Activated CD4-positive, alpha-beta T cell treated with anti-CD3 and anti-CD28 coated beads, Interleukin-2, amount 10 ng/mL, durations not matched to agents 24 days and 14 days (primary cell): ENCODE measurements around the gene MIA3. TPM values are rescaled to one million over a fixed set of nuclear protein-coding genes. Genes with fewer than 3 reads are reported as not detected.
A peak's percentile ranks its signal among the peaks of the same experiment; 100 is the strongest.
"Not testable (repeated sequence)": the region's sequence is repeated elsewhere in the genome, so short reads cannot be mapped to it uniquely, and the experiment has no call there.

Source experiments
- DNase-seq: peaks from one replicate; pipeline ENCODE4 v3.0.0; 2022
- H3K27ac Mint-ChIP-seq: one replicate; pipeline ENCODE4 v1.8.0; 2022; ENCODE audit warnings: mild to moderate bottlenecking, mixed read lengths
- H3K27me3 Mint-ChIP-seq: one replicate; pipeline ENCODE4 v1.8.0; 2022; ENCODE audit warnings: mixed read lengths
- H3K36me3 Mint-ChIP-seq: one replicate; pipeline ENCODE4 v1.8.0; 2022; ENCODE audit warnings: low read depth, mild to moderate bottlenecking, mixed read lengths
- H3K4me1 Mint-ChIP-seq: one replicate; pipeline ENCODE4 v1.8.0; 2021; ENCODE audit warnings: mixed read lengths
- H3K4me3 Mint-ChIP-seq: one replicate; pipeline ENCODE4 v1.8.0; 2022; ENCODE audit warnings: mild to moderate bottlenecking, moderate library complexity, mixed read lengths
- H3K9me3 Mint-ChIP-seq: one replicate; pipeline ENCODE4 v1.8.0; 2021; ENCODE audit warnings: mixed read lengths
- intact Hi-C: fragments of 100-400 bp; cut with micrococcal nuclease; formaldehyde crosslinking; loops from one replicate; pipeline ENCODE4 v1.15.1; 2023
- total RNA-seq: library from RNA; stranded (reverse); gene quantifications from 2 replicates; pipeline ENCODE4 v1.2.3, GENCODE V29; 2022

The MIA3 gene
- total RNA-seq, 1 donor from 2014 or later: 44.2 TPM

- H3K4me1 Mint-ChIP-seq: no peaks in the 10 kb centered on the region
- no peaks in the 10 kb centered on the region for H3K36me3 Mint-ChIP-seq
- H3K27ac Mint-ChIP-seq: no peak overlapping the region
- no peak for DNase-seq
- H3K9me3 Mint-ChIP-seq: peaks cover 6% of the 10 kb centered on the region
- peaks cover 28% of the 10 kb centered on the region for H3K27me3 Mint-ChIP-seq
- intact Hi-C loops: no loop called here
- no peak overlapping the region for H3K4me3 Mint-ChIP-seq
Measured at GRCh38 chr1:222606757-222607156, 11.1 kb upstream of the MIA3 start.

- H3K36me3 Mint-ChIP-seq, H3K4me3 Mint-ChIP-seq, H3K9me3 Mint-ChIP-seq, H3K27ac Mint-ChIP-seq, intact Hi-C loops, DNase-seq, H3K4me1 Mint-ChIP-seq: not testable (repeated sequence)
- H3K27me3 Mint-ChIP-seq: peaks cover 46% of the 10 kb centered on the region
Measured at GRCh38 chr1:222609111-222609510, 8.8 kb upstream of the MIA3 start.

DNA sequence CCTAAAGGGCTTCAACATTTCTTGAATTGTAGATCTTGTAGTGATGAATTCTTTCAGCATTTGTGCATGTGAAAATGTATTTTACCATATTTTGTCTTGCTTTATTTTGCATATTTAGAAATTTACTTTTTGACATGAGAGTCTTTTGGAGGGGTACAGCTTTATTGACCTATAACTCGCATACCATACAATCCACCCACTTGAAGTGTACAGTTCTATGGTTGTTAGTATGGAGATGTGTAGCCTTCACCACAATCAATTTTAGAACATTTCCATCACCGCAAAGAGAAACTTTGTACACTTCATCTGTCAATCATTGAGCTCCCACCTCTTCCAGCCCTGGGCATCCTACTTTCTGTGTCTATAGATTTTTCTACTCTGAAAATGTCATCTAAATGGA lies 7.2 kb upstream of the MIA3 start:
- H3K9me3 Mint-ChIP-seq: peaks cover 6% of the 10 kb centered on the region
- no peaks in the 10 kb centered on the region for H3K4me1 Mint-ChIP-seq
- no peak overlapping the region for H3K27ac Mint-ChIP-seq
- H3K36me3 Mint-ChIP-seq: no peaks in the 10 kb centered on the region
- intact Hi-C loops: no loop called here
- H3K27me3 Mint-ChIP-seq: peaks cover 51% of the 10 kb centered on the region
- DNase-seq: no peak
- H3K4me3 Mint-ChIP-seq: no peak overlapping the region

DNA sequence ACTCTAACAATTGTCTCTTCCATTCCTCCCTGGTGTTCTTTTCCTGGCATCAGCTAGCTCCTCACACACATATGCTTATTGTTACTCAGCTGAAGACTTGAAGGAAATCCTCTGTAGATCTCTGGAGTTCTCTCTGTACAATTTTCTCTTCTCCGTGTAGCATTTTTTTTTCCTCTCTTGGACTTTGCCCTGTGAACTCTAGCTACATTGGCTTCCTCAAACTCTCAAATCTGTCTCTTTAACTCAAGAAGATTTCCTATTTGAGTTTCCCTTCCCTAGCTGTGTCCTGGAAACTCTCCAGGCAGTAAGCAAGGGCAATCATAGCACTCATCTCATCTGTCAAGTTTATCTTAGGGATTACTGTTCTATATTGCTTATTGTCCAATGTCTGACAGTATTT lies 4.3 kb upstream of the MIA3 start:
- peaks cover 9% of the 10 kb centered on the region for H3K4me1 Mint-ChIP-seq
- DNase-seq: no peak
- no peak overlapping the region for H3K4me3 Mint-ChIP-seq
- no peak overlapping the region for H3K27ac Mint-ChIP-seq
- H3K36me3 Mint-ChIP-seq: no peaks in the 10 kb centered on the region
- H3K9me3 Mint-ChIP-seq: peaks cover 6% of the 10 kb centered on the region
- intact Hi-C loops: no loop called here
- peaks cover 59% of the 10 kb centered on the region for H3K27me3 Mint-ChIP-seq

DNA sequence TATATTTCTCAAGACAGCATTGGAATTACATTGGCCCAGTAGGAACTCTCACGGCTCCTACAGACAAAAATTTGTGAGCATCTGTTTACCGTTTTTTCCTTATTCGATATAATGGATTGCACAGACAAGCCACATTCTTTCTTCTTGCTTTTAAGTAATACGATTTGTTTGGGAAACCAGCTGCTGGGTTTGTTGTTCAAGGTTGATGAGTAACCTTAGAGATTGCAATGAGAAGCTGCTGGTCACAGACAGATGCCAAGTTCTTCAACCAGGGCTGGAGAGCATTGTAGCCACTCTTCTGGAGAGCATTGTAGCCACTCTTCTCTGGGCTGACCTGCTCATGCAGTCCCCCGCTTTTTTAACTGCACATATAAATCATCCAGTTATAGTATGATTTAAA lies 1.4 kb upstream of the MIA3 start:
- Mint-ChIP-seq H3K27me3 (peaks cover 40% of the 10 kb centered on the region), H3K36me3 (peaks cover 5% of the 10 kb centered on the region), H3K27ac (no peak overlapping the region), H3K4me3 (peak overlapping the region; percentile 87), H3K4me1 (peaks cover 32% of the 10 kb centered on the region), H3K9me3 (no peaks in the 10 kb centered on the region)
- no peak for DNase-seq
- intact Hi-C loops: loop anchor here (2.0 to 5.0 kb wide), 2 partner anchors 18 to 149 kb away; no protein-coding TSS in a partner anchor

GRCh38 chr1:222617367-222617951 lies 438 bp upstream of the MIA3 start:
- no peaks in the 10 kb centered on the region for H3K9me3 Mint-ChIP-seq
- peaks cover 8% of the 10 kb centered on the region for H3K36me3 Mint-ChIP-seq
- H3K27me3 Mint-ChIP-seq: peaks cover 33% of the 10 kb centered on the region
- peak; percentile 96 for DNase-seq
- peak overlapping the region; percentile 87 for H3K4me3 Mint-ChIP-seq
- intact Hi-C loops: loop anchor here (1.0 to 5.0 kb wide), 4 partner anchors 17 to 150 kb away; partner anchors contain the start of gene TAF1A
- peak overlapping the region; percentile 87 for H3K27ac Mint-ChIP-seq
- H3K4me1 Mint-ChIP-seq: peaks cover 32% of the 10 kb centered on the region

DNA sequence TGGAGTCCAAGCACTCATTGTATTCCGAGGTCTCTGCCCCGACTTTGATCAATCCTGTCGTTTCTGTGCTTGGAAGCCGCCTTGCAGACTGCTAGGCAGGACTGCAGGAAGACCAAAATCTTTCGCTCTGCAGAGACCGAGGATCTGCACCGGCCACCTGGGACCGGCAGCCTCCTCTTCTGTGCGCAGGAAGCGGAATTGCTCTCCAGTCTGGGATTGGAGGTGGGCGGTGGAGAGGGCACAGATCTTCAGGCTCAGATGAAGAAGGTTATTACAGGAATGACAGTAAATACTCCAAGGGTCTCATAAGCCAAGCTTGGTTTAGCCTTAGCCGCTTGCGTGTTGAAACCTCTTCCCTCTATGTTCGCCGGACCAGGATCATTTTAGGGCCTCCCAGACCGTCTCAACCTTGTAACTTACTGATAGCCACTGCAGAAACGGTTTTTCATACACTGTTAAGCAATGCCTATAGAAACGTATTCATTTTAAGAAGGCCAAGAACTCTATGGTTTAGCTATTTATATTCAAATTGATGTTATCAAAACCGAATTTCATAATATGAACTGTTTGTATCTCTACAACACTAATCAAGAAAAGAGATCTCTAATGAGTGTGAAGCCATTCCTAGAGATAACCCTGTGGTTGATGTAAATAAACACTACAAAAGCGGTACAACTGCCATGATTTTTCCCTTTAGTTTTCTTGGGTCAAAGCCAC lies 1.1 kb downstream of the MIA3 start:
- intact Hi-C loops: loop anchor here (1.0 to 5.0 kb wide), 2 partner anchors 34 to 152 kb away; no protein-coding TSS in a partner anchor
- no peaks in the 10 kb centered on the region for H3K9me3 Mint-ChIP-seq
- peaks cover 20% of the 10 kb centered on the region for H3K27me3 Mint-ChIP-seq
- H3K4me3 Mint-ChIP-seq: peak overlapping the region; percentile 87
- peak; percentile 75 for DNase-seq
- H3K4me1 Mint-ChIP-seq: peaks cover 32% of the 10 kb centered on the region
- H3K36me3 Mint-ChIP-seq: peaks cover 20% of the 10 kb centered on the region
- peak overlapping the region; percentile 74 for H3K27ac Mint-ChIP-seq

GRCh38 chr1:222620566-222620965 lies 2.7 kb downstream of the MIA3 start:
- Mint-ChIP-seq H3K36me3 (peaks cover 23% of the 10 kb centered on the region), H3K27me3 (peaks cover 10% of the 10 kb centered on the region), H3K9me3 (no peaks in the 10 kb centered on the region), H3K4me3 (no peak overlapping the region), H3K27ac (no peak overlapping the region), H3K4me1 (peaks cover 32% of the 10 kb centered on the region)
- DNase-seq: no peak
- intact Hi-C loops: no loop called here

DNA sequence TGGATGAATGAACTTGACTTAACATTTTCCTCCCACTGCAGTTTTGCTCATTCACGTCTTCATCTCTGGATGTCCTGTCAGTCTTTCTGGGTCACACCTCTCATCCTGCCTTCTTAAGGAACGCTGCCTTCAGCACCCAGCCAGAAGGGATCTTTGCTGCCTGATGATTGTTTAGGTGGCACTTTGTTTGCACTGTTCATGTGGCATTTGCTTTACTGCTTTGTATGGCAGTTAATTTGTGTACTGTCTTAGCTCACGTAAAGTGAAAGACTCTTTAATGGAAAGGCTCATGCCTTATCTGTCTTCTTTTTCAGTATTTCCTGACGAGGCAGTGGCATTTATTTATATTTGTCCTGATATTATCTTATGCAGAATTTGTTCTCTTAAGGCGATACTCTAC lies 4.9 kb downstream of the MIA3 start:
- Mint-ChIP-seq H3K36me3 (peaks cover 37% of the 10 kb centered on the region), H3K4me1 (peaks cover 22% of the 10 kb centered on the region), H3K4me3 (no peak overlapping the region), H3K9me3 (no peaks in the 10 kb centered on the region), H3K27me3 (no peaks in the 10 kb centered on the region), H3K27ac (no peak overlapping the region)
- no peak for DNase-seq
- intact Hi-C loops: no loop called here

DNA sequence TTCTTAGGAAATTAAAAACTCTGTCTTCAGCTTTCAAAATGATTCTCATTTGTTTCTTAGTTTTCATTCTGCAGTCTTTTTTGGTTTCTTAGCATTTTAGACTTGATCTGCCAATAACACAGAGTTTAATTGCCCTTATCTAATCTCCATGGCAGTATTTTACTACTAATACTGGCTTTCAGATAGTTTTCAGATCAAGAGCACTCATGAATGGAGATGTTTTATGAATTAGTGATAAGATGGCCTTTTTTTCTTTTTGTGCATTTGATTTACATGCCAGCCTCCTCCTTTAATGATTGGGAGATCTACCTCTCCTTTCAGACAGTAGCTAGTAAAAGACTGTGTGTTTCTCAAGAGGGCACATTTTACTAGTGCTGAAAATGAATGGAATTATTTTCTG lies 5.6 kb downstream of the MIA3 start:
- Mint-ChIP-seq H3K4me1 (peaks cover 22% of the 10 kb centered on the region), H3K27me3 (no peaks in the 10 kb centered on the region), H3K4me3 (no peak overlapping the region), H3K27ac (no peak overlapping the region), H3K36me3 (peaks cover 44% of the 10 kb centered on the region), H3K9me3 (no peaks in the 10 kb centered on the region)
- intact Hi-C loops: no loop called here
- no peak for DNase-seq

GRCh38 chr1:222624214-222624613 lies 6.3 kb downstream of the MIA3 start:
- no peaks in the 10 kb centered on the region for H3K9me3 Mint-ChIP-seq
- H3K4me1 Mint-ChIP-seq: peaks cover 17% of the 10 kb centered on the region
- H3K27ac Mint-ChIP-seq: no peak overlapping the region
- no peaks in the 10 kb centered on the region for H3K27me3 Mint-ChIP-seq
- intact Hi-C loops: no loop called here
- no peak overlapping the region for H3K4me3 Mint-ChIP-seq
- DNase-seq: no peak
- H3K36me3 Mint-ChIP-seq: peaks cover 48% of the 10 kb centered on the region

DNA sequence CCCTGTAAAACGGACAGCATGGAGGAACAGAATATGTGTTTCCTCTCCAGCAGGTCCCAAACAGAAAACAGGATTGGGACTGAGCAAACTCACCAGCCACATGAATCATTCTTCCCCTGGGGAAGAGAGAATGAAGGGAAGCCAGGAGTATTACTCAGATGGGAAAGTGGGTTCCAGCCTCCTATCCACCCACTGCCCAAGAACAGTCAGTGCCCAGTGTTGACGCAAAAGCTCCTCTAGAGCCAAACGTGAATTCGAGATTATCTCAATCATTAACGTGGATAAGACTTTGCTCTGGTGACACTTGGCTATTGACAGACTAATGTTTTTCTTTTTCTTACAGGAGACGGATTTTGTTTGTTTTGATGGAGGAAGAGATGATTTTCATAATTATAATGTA lies 9.3 kb downstream of the MIA3 start:
- intact Hi-C loops: no loop called here

GRCh38 chr1:222629921-222630535 lies 12.1 kb downstream of the MIA3 start:
- H3K36me3 Mint-ChIP-seq: peaks cover 47% of the 10 kb centered on the region
- no peak overlapping the region for H3K4me3 Mint-ChIP-seq
- intact Hi-C loops: no loop called here
- H3K9me3 Mint-ChIP-seq: no peaks in the 10 kb centered on the region
- no peaks in the 10 kb centered on the region for H3K27me3 Mint-ChIP-seq
- H3K4me1 Mint-ChIP-seq: peaks cover 6% of the 10 kb centered on the region
- no peak overlapping the region for H3K27ac Mint-ChIP-seq
- no peak for DNase-seq

More for the DNA sequence above, 9.3 kb downstream of the MIA3 start:
- no peaks in the 10 kb centered on the region for H3K9me3 Mint-ChIP-seq
- H3K4me1 Mint-ChIP-seq: no peaks in the 10 kb centered on the region
- no peak overlapping the region for H3K4me3 Mint-ChIP-seq
- no peak overlapping the region for H3K27ac Mint-ChIP-seq
- H3K36me3 Mint-ChIP-seq: peaks cover 51% of the 10 kb centered on the region
- no peaks in the 10 kb centered on the region for H3K27me3 Mint-ChIP-seq
- DNase-seq: no peak

DNA sequence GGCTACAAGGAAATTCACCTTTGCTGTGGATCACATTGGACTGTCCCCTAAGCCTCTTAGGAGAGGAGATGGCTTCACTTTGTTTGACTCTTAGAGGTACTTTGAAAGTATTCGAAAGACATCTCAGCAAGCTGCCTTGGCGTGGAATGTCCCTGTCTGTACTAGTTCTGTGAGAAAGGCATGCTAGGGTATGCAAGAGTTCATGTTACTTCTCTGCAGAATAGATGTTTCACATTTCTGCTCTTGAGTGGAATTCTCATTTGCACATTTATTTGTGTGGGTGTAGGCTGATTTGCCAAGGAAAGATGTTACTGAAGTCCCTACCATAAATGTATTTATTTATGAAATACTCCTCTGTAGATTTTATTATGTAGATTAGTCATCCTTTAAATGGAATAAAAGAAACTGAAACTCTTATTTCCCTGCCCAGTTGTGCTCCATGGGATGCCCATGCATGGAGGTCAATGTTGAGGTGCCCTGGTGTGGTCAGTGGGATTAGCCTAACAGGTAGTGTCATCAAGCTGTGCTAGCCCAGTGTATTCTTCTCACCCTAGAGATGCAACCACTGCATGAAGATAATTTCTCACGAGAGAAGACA lies 13.8 kb downstream of the MIA3 start:
- no peak overlapping the region for H3K4me3 Mint-ChIP-seq
- peaks cover 6% of the 10 kb centered on the region for H3K4me1 Mint-ChIP-seq
- intact Hi-C loops: no loop called here
- peak; percentile 34 for DNase-seq
- H3K27me3 Mint-ChIP-seq: no peaks in the 10 kb centered on the region
- H3K36me3 Mint-ChIP-seq: peaks cover 48% of the 10 kb centered on the region
- H3K9me3 Mint-ChIP-seq: no peaks in the 10 kb centered on the region
- H3K27ac Mint-ChIP-seq: no peak overlapping the region
